K562 (cell line): ENCODE measurements around the gene TNFSF18. TPM values are rescaled to one million over a fixed set of nuclear protein-coding genes. Genes with fewer than 3 reads are reported as not detected.

Experiments
- ATAC-seq: fragments of 200-7000 bp; cut with Tn5 transposase; 3 replicates; pipeline ENCODE4 v1.9.1; 2020; ENCODE audit warnings: moderate library complexity
- BruUV-seq: library from RNA; stranded (reverse); fragments of 400-500 nt; replicated peaks from 2 replicates; lab custom pipeline; 2021; lab: Mats Ljungman, UMichigan
- CTCF ChIA-PET: fragments of 300-600 bp; formaldehyde crosslinking; extraction: SDS; loops from one replicate; lab custom pipeline; 2021; ENCODE audit warnings: low intra/inter-chr PET ratio; lab: Yijun Ruan, JAX
- POLR2A ChIA-PET: fragments of 300-600, 350-650 bp; sonication (Branson Sonifier 250); formaldehyde crosslinking; extraction: SDS; loops from one replicate; lab custom pipeline; 2021; ENCODE audit warnings: antibody characterized with exemption, inconsistent platforms; lab: Yijun Ruan, JAX
- DNase-seq, 4 experiments: peaks; one replicate each; pipeline versions ENCODE4 v3.0.0 to v3.0.0-alpha.2; 2011 to 2018; ENCODE audit warnings: low spot score in 3 of 4, mixed read lengths in 3 of 4; ENCODE audit errors: extremely low read depth in 1 of 4
- FAIRE-seq: peaks from 2 replicates; lab custom pipeline; 2011; peaks lifted over from hg19 to GRCh38; lab: Jason Lieb, UNC
- H2AFZ ChIP-seq: 2 replicates; pipeline ENCODE4 v1.6.0; 2011; ENCODE audit warnings: low read depth, low read length, control low read depth, inconsistent platforms
- H3K27ac ChIP-seq: fragments of 200-600 bp; 3 replicates; pipeline ENCODE4 v1.8.0; 2011; ENCODE audit warnings: low read depth, mild to moderate bottlenecking, control low read depth, inconsistent platforms, low read length, moderate library complexity, mixed read lengths; ENCODE audit errors: extremely low read depth
- H3K27me3 ChIP-seq, 2 experiments: fragments of 300-600 bp in 1 of 2; 2 replicates in 1 of 2; 3 replicates in 1 of 2; pipeline versions ENCODE4 v1.6.0 to v1.8.0; 2011; ENCODE audit warnings: inconsistent platforms in 2 of 2, low read length in 2 of 2, mild to moderate bottlenecking in 1 of 2, mixed read lengths in 1 of 2, moderate library complexity in 1 of 2; ENCODE audit not compliant: control insufficient read depth in 2 of 2, insufficient read depth in 2 of 2
- H3K36me3 ChIP-seq: fragments of 300-600 bp; 3 replicates; pipeline ENCODE4 v1.8.0; 2011; ENCODE audit warnings: mild to moderate bottlenecking, low read length, inconsistent platforms; ENCODE audit not compliant: control insufficient read depth, insufficient read depth
- H3K4me1 ChIP-seq, 2 experiments: fragments of 200-600 bp in 1 of 2; replicated peaks in 1 of 2; 2 replicates in 1 of 2; 3 replicates in 1 of 2; pipeline versions ENCODE4 v1.5.1 to v1.8.0; 2011; ENCODE audit warnings: inconsistent platforms in 2 of 2, low read length in 2 of 2, mild to moderate bottlenecking in 1 of 2, mixed read lengths in 1 of 2, moderate library complexity in 1 of 2; ENCODE audit not compliant: control insufficient read depth in 2 of 2, insufficient read depth in 2 of 2
- H3K4me2 ChIP-seq: 2 replicates; pipeline ENCODE4 v1.6.1; 2011; ENCODE audit warnings: low read length, control low read depth, inconsistent platforms, mixed read lengths; ENCODE audit not compliant: insufficient read depth
- H3K4me3 ChIP-seq: fragments of 200-600 bp; sonication (generic), shearing (Covaris generic); 2 replicates; pipeline ENCODE4 v1.5.1; 2016; ENCODE audit warnings: control low read depth, inconsistent platforms
- H3K79me2 ChIP-seq: fragments of 200-600 bp; 3 replicates; pipeline ENCODE4 v1.8.0; 2011; ENCODE audit warnings: low read length, inconsistent platforms; ENCODE audit not compliant: control insufficient read depth, insufficient read depth
- H3K9ac ChIP-seq, 2 experiments: 2 replicates each; pipeline versions ENCODE4 v1.6.0 to v1.6.1; 2011; ENCODE audit warnings: low read depth in 2 of 2, low read length in 2 of 2, control low read depth in 1 of 2, inconsistent platforms in 1 of 2, mild to moderate bottlenecking in 1 of 2, mixed read lengths in 1 of 2; ENCODE audit not compliant: insufficient read depth in 1 of 2
- H3K9me1 ChIP-seq: one replicate; pipeline ENCODE4 v1.6.0; 2011; ENCODE audit warnings: inconsistent platforms, mild to moderate bottlenecking, low read length, moderate library complexity; ENCODE audit not compliant: control insufficient read depth, insufficient read depth
- H3K9me3 ChIP-seq: replicated peaks from 2 replicates; pipeline ENCODE4 v1.5.1; 2011; ENCODE audit warnings: low read depth, low read length, inconsistent platforms; ENCODE audit not compliant: control insufficient read depth, insufficient read depth
- H4K20me1 ChIP-seq: replicated peaks from 2 replicates; pipeline ENCODE4 v1.6.1; 2011; ENCODE audit warnings: low read length, inconsistent platforms, mixed read lengths; ENCODE audit not compliant: control insufficient read depth, insufficient read depth
- ADNP ChIP-seq: fragments of 200-800 bp; sonication (Bioruptor generic); IDR thresholded peaks from 2 replicates; pipeline ENCODE4 v1.6.1; 2016; ENCODE audit warnings: missing genetic modification characterization, missing compliant biosample characterization
- BCL6 ChIP-seq: fragments of 250-450 bp; sonication (Bioruptor Pico); IDR thresholded peaks from 2 replicates; pipeline ENCODE4 v1.4.0; 2020
- C11orf30 ChIP-seq: fragments of 450-650 bp; IDR thresholded peaks from 2 replicates; pipeline ENCODE4 v1.6.1; 2016; ENCODE audit warnings: low read depth, mild to moderate bottlenecking
- CBX3 ChIP-seq, 2 experiments: IDR thresholded peaks; 1 replicate in 1 of 2; 2 replicates in 1 of 2; pipeline ENCODE4 v1.6.1; 2012; ENCODE audit warnings: inconsistent platforms in 2 of 2, low read length in 2 of 2, borderline replicate concordance in 1 of 2, control low read depth in 1 of 2
- CCAR2 ChIP-seq: fragments of 200-400 bp; formaldehyde crosslinking; IDR thresholded peaks from 2 replicates; pipeline ENCODE4 v1.6.1; 2017; ENCODE audit warnings: mild to moderate bottlenecking, low read depth, low read length
- CREM ChIP-seq: IDR thresholded peaks from 2 replicates; pipeline ENCODE4 v1.6.1; 2014; ENCODE audit warnings: antibody characterized with exemption, low read depth
- HMG20B ChIP-seq: fragments of 250-450 bp; sonication (Bioruptor Pico); IDR thresholded peaks from 2 replicates; pipeline ENCODE4 v1.5.0; 2021; ENCODE audit warnings: mild to moderate bottlenecking
- JUNB ChIP-seq: fragments of 450-650 bp; formaldehyde crosslinking; conservative IDR thresholded peaks from 2 replicates; pipeline ENCODE4 v1.4.0; 2020; ENCODE audit warnings: mild to moderate bottlenecking
- MED1 ChIP-seq: sonication (generic); formaldehyde crosslinking; IDR thresholded peaks from 2 replicates; pipeline ENCODE4 v1.8.1; 2023; ENCODE audit warnings: missing genetic modification reagents, borderline replicate concordance
- MXD1 ChIP-seq: fragments of 250-450 bp; sonication (Bioruptor Pico); IDR thresholded peaks from 2 replicates; pipeline ENCODE4 v1.8.0; 2021; ENCODE audit warnings: borderline replicate concordance, mild to moderate bottlenecking, moderate library complexity; ENCODE audit not compliant: poor library complexity, severe bottlenecking
- POLR2B ChIP-seq: fragments of 450-650 bp; IDR thresholded peaks from 2 replicates; pipeline ENCODE4 v1.6.1; 2018; ENCODE audit warnings: low read depth; ENCODE audit not compliant: partially characterized antibody
- RBM22 ChIP-seq: fragments of 200-400 bp; formaldehyde crosslinking; IDR thresholded peaks from 2 replicates; pipeline ENCODE4 v1.6.1; 2018; ENCODE audit warnings: low read length, low read depth; ENCODE audit not compliant: poor library complexity, severe bottlenecking
- SIN3A ChIP-seq, 2 experiments: fragments of 150-350 bp in 1 of 2; IDR thresholded peaks; 2 replicates each; pipeline ENCODE4 v1.6.1; 2011 to 2016; ENCODE audit warnings: borderline replicate concordance in 2 of 2, low read depth in 2 of 2, low read length in 2 of 2, mild to moderate bottlenecking in 2 of 2, moderate library complexity in 2 of 2; ENCODE audit not compliant: control insufficient read depth in 1 of 2
- ZMIZ1 ChIP-seq, 2 experiments: fragments of 150-350 bp in 1 of 2; IDR thresholded peaks; 2 replicates each; pipeline ENCODE4 v1.6.1; 2012 to 2016; ENCODE audit warnings: low read depth in 2 of 2, low read length in 2 of 2, mild to moderate bottlenecking in 1 of 2, moderate library complexity in 1 of 2
- ZNF282 ChIP-seq: sonication (generic); formaldehyde crosslinking; IDR thresholded peaks from 2 replicates; pipeline ENCODE4 v1.8.1; 2023; ENCODE audit warnings: missing genetic modification reagents
- ZNF512 ChIP-seq: IDR thresholded peaks from 2 replicates; pipeline ENCODE4 v1.6.1; 2016; ENCODE audit warnings: missing genetic modification characterization, missing compliant biosample characterization
- ZSCAN32 ChIP-seq: fragments of 450-650 bp; formaldehyde crosslinking; IDR thresholded peaks from 2 replicates; pipeline ENCODE4 v1.4.0; 2020; ENCODE audit warnings: mild to moderate bottlenecking, moderate library complexity
- in situ Hi-C: fragments of 300-500 bp; cut with MboI; formaldehyde crosslinking; loops from 4 replicates; pipeline ENCODE4 v1.15.0; 2018; ENCODE audit warnings: inconsistent platforms, mixed read lengths
- intact Hi-C: fragments of 100-400 bp; cut with micrococcal nuclease; formaldehyde crosslinking; loops from 2 replicates; pipeline ENCODE4 v1.14.2; 2022
- polyA plus RNA-seq, 8 experiments: library from polyadenylated mRNA; depleted of rRNA in 4 of 8; stranded (reverse) in 5 of 8; unstranded in 3 of 8; fragments of >200 nt; fragmentation: Nextera tagmentation in 2 of 8; fragmentation: Illumina TruSeq in 1 of 8; extraction: Ambion mirVana in 2 of 8; extraction: Trizol in 1 of 8; gene quantifications; 2 replicates each; pipeline versions ENCODE4 v1.2.1 to v1.2.3, GENCODE V29; 2011 to 2014; ENCODE audit warnings: inconsistent platforms in 1 of 8, missing spikeins in 1 of 8
- total RNA-seq, 7 experiments: library from RNA; depleted of rRNA in 6 of 7; stranded (reverse); fragments of >200 nt in 6 of 7; fragmentation: Illumina TruSeq in 2 of 7; extraction: Trizol in 2 of 7; gene quantifications; 2 replicates each; pipeline versions ENCODE4 v1.2.1 to v1.2.3, GENCODE V29; 2011 to 2021; ENCODE audit warnings: low replicate concordance in 1 of 7

Gene TNFSF18
- total and polyA plus RNA-seq, 9 of the 15 experiments (the other 6 are each of a cell fraction or from before 2014, with no cell fraction given), result not detected

GRCh38 chr1:173049322-173049633 is 1.5 kb downstream of the TNFSF18 start:
- CTCF ChIA-PET, result no interaction called here
- H3K9me1 ChIP-seq, result no peaks in the 10 kb centered on the region
- no TSS peak for BruUV-seq
- intact Hi-C loops, result no loop called here
- POLR2A ChIA-PET, result no interaction called here
- no peak overlapping the region for H3K27ac ChIP-seq
- H3K79me2 ChIP-seq, result no peaks in the 10 kb centered on the region
- no peaks in the 10 kb centered on the region for H3K36me3 ChIP-seq
- in situ Hi-C loops, result no loop called here
- no peak overlapping the region for H3K4me3 ChIP-seq
- H3K9me3 ChIP-seq, result no peaks in the 10 kb centered on the region
- TF ChIP-seq MXD1 (CRISPR knock-in tag) (no peak), C11orf30 (no peak), ZNF282 (CRISPR knock-in tag) (no peak), ADNP (tag) (no peak), SIN3A (IDR thresholded peaks at IDR 0.05; ENCODE audit: borderline replicate concordance in 2 of 2, control insufficient read depth in 1 of 2, low read depth in 2 of 2, low read length in 2 of 2) (no peak), POLR2B (no peak), BCL6 (CRISPR knock-in tag) (no peak), CREM (no peak), ZSCAN32 (CRISPR knock-in tag) (no peak), ZMIZ1 (IDR thresholded peaks at IDR 0.05; ENCODE audit: low read depth in 2 of 2, low read length in 2 of 2) (no peak), CCAR2 (no peak), RBM22 (no peak), HMG20B (no peak), CBX3 (IDR thresholded peaks at IDR 0.05; ENCODE audit: borderline replicate concordance in 1 of 2, low read length in 2 of 2) (no peak), MED1 (CRISPR knock-in tag) (no peak), JUNB (CRISPR knock-in tag) (no peak), ZNF512 (tag) (no peak)
- TF ChIP-seq, all 486 proteins: peak for 0
- FAIRE-seq, result no peak
- H3K4me2 ChIP-seq, result no peak overlapping the region
- H3K27me3 ChIP-seq, result no peaks in the 10 kb centered on the region
- H3K4me1 ChIP-seq, result no peaks in the 10 kb centered on the region
- no peak for ATAC-seq
- DNase-seq, result no peak
- H3K9ac ChIP-seq, result no peak overlapping the region
- no peak overlapping the region for H2AFZ ChIP-seq
- no peaks in the 10 kb centered on the region for H4K20me1 ChIP-seq
